Pulmonary artery endothelial cell (primary cell): ENCODE data around the gene CENPB. TPM values are rescaled to one million over a fixed set of nuclear protein-coding genes. Genes with fewer than 3 reads are reported as not detected.

Experiments
- DNase-seq: peaks from one replicate; pipeline ENCODE4 v3.0.0-alpha.2; 2011; ENCODE audit warnings: low read depth, low spot score
- total RNA-seq: library from RNA; depleted of rRNA; stranded (reverse); fragments of >200 nt; gene quantifications from 2 replicates; pipeline ENCODE4 v1.2.3, GENCODE V29; 2014

Gene CENPB
- total RNA-seq, 1 donor from 2014 or later, result 99.0 TPM

DNA sequence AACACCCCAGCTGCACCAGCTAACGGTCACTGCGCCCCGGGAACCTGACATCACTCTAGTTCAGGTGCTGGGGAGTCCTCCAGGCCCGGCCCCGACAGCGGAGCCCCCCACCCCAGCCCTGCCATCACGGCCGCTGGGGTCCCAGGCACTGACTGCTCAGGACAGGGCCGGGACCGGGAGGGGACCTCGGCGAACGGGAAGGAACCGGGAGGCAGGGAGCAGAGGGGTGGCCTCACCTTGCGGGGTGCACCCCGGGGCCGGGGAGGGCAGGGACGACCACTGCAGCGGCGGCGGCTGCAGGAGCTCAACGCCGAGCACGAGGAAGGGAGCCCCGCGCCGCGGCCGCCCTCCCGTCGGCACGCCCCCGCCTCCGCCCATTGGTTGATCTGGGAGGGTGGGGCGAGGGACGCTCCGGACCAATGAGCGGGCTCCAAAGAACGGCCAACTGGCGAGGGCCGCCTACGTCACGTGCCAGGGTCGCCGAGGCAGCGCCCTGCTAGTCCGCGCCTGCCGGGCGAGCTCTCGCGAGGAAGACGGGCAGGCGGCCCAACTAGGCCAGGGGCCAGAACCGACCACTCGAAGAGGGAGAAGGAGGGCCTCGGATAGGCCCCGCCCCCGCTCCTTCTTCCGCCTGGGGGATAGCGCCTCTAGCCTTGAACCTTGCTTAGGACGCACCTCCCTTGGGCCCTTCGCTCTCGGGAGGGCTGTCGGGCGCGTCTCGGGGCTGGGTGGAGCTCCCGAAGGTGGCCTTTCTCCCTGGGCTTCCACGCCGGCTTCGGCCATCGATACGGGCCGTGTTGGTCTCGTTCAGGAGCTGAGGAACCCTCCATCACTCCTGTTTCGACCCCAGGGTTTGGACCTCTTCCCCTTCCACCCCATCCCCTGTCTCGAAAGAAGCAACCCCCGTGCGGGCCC is 18.9 kb downstream of the CENPB start, which contains the start of gene ADISSP:
TSS of gene ADISSP (minus strand) at position 327 of the 915 bp plus-strand sequence. CDS start 7,653 bp downstream, outside the sequence.
- DNase-seq, result peak; percentile 94

DNA sequence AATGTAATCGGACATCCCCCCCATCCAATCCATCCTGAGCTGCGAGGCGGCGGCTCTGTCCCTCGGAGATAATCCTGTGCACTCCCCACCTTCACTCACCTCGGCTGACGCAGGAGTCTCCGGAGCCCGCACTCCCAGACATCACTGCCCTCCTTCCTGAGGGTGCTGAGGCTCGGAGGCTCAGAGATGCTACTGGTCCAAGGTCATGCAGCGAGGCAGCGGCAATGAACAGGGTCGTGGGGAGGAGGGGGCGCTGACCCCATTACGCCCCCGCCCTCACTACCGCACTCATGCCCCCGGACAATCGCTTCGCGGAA is 19.5 kb downstream of the CENPB start:
- DNase-seq, result no peak

DNA sequence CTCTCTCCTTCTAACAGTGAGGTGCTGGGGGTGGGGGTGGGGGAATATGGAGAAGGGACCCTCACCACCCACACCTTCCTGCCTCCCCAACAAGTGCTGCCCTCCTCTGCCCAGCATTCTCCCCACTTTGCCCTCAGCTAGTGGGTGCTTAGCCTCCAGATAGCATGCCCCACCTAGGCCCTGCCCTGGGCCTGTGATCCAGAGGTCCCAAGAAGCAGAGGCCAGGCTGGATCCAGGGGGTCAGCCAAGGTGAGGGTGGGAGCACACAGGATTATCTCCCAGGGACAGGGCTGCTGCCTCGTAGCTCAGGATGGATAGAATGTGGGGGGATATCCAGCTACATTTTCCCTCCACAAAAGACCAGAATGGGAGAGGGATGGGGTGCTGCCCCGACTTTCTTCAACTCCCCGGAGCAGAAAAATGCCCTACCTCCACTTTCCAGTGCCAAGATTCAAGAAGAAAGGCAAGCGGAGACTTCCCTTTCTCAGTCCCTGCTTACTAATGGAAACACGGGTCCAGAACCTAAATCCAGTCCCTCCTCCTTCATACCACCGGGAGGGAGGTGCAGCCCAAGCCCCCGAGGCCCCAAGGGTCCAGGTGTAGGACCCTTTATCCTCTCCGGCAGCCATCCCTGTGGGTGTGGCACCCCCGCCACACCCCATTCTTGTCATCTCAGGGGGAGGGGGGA is 20.0 kb downstream of the CENPB start:
- DNase-seq, result no peak

DNA sequence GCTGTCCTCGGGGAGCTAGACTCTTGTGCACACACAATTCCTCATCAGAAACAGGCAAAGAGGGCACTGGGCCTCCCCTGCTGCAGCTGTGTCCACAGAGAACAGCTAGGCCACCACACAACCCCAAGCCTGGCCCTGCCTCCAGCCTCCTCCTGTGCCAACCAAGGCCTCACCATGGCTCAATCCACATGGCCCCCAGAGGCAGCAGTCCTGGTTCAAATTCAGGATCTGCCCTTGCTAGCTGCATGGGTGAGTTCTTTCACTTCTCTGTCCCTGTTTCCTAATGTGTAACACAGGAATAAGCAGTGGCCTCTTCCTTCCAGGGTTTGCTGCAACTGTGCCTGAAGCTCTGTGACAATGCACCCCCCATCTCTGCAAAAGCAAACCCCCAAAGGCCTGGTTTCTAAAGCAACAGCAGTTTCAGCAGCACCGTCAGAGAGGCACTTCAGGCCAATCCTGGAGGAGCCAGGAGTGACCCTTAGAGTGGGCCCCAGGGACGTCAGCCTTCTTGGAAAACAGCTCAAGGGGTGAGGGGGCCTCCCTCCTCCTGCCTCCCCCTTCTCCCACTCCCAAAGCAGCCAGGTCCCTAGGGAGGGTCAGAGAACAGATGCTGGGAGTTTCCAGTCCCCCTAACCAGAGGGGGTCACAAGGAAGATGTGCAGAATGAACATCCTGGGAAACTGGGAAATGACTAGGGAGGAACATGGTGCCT is 21.2 kb downstream of the CENPB start:
- DNase-seq, result no peak

DNA sequence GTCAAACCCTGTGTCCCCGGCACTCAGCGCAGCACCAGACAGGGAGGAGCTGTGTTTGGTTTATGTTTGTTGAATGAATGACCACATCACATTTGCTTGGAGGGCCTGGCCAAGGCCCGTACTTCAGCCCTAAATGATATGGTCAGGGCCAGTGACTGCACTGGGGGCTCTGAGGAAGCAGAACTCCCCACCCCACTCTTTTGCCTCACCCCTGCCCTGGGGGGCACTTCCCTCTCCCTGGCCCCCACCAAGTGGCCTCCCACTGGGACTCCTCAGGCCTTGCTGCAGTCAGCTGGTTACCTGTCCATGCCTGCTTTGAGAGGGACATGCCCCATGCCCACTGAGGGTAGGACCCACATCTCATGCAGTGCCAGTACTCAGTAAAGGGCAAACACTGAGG is 21.9 kb downstream of the CENPB start:
- DNase-seq, result no peak

DNA sequence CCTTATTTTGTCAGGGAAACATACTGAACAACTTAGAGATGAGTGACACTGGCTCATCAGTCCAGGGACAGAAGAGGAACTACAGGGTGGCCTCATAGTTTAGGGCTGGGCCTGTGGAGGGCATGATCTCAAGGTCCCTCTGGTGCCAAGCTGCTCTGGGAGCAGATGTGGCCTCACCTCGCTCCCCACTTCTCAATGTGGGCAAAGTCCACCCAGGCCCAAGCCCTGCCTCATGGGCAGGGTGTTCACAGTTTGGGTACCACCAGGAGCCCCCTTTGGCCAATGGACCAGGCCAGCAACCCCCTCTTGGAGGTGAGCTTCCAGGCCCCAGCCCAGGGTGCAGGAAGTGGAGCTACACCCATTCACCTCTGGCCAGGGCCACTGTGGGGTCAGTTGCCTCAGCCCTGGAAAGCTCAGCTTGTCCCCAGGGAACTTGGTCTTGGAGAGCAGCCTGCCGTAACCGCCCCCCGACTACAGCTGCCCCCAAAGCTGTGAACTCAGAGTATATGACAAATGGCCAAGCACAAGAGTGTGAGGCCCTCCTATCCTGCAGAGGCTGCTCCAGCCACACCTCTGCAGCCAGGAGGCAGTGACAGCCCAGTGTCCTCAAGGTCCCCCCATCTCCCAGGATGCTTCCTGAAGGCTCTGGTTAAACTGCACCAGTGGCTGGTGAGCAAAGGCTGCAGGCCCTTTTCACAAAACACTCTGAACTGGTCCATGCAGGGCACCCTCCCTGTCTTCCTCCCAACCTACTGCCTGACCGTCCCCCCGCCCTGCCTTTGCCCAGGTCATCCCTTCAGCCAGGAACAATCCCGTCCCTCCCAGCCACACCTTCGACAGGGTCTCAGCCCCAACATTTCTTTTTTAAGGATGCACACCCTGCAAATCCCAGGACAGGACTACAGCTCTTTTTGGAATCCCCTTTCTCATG is 22.6 kb downstream of the CENPB start:
- DNase-seq, result no peak

DNA sequence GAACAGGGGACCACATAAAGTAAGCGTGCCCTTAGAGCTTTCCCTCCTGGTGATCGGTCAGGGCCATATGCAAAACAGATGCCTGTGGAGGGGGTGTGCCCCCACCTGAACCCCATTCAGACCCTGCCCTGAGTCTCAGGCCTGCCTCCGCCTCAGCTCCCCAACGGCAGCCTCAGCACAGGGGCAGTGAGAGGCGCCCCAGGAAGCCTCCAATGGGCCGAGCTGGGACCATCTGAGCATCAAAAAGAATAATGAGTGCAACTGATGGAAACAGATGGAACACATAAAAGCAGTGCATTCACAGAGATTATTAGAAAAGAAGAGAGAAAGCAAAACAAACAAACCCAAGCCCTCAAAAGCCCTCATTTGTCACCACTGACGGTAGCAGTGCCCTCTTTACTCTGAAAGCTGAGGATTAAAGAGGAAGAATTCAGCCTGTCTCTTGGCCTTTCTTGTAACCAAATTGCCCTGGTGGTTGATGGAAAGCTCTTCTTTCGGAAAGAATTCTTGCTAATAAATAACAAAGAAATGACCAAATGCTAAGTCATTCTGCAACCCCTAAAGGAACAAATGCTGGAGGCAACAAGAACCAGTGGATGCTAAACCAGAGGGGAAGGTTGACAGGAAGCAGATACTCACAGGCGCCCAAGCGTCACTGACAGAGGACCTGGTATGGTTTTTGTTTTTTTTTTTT is 25.7 kb downstream of the CENPB start:
- DNase-seq, result no peak

DNA sequence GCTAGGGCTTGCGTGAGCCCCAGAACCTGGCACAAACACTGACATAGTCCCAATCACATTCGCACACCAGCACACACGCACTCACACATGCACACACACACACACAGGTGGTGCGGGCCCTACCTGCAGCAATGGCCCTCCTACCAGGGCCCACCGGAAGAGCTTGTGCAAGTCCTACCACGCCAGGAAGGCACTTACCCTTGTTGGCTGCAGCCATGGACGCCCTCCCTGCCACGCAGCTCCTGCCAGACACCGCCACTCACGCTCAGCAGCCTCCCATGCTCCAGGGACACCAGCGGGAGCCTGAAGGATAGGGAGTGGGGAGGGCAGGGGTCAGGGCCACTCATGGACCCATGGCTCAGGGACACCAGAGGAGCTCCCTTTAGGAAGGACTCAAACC is 26.7 kb downstream of the CENPB start:
- DNase-seq, result no peak

DNA sequence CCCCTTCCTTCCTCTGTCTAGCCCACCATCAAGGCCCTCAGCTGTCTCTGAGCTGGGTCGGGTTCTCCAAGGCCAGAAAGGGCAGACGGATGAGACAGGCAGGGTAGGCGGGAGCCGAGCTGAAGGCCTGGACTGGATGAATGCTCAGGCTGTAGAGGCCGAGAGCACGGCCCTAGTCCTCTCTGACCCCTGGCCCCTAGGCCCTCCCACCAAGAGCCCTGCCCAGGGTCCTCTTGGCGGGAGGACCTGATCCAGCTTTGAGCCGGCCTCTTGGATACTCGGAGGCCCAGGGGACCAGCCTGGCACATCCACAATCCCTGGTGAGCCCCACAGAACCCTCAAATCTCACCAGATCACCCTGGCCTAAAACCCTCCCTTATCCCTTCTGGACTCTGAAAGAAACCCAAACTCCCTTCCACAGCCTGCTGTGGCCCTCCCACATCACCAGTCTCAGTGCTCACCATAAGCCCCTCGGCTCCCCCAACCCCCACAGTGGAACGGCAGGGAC is 27.2 kb downstream of the CENPB start:
- no peak for DNase-seq

DNA sequence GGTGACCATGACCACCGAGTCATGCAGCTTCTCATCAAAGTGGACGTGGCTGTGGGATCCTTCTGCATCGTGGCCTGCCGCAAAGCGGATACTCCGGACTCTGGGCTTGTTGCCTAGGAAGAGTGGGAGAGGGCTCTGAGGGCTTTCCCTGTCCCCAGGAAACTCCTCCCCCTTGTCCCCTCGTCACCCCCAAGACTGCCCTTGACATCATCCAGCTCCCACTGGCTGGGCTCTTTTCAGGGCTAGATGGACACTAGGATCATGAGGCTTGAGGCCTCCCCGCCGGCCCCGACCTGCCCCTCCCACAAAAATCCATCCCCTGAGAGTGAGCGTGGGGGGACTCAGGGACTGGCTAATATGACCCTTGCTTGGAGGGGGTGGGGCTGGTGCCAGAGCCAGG is 28.0 kb downstream of the CENPB start:
- DNase-seq, result no peak

DNA sequence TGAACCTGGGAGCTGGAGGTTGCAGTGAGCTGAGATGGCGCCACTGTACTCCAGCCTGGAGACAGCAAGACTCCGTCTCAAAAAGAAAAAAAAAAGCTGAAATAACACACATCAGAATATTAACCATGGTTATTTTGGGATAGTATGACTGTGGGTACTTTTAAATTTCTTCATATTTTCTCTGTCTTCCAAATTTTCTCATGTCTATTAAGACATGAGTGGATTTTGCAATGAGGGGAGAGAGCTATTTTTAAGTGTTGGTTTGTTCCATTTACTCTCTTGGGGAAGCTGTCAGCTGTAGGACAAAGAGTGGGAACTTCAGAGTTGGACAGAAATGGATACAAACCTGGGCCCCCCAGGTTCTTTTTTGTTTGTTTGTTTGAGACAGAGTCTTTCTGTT is 29.3 kb downstream of the CENPB start:
- DNase-seq, result no peak

DNA sequence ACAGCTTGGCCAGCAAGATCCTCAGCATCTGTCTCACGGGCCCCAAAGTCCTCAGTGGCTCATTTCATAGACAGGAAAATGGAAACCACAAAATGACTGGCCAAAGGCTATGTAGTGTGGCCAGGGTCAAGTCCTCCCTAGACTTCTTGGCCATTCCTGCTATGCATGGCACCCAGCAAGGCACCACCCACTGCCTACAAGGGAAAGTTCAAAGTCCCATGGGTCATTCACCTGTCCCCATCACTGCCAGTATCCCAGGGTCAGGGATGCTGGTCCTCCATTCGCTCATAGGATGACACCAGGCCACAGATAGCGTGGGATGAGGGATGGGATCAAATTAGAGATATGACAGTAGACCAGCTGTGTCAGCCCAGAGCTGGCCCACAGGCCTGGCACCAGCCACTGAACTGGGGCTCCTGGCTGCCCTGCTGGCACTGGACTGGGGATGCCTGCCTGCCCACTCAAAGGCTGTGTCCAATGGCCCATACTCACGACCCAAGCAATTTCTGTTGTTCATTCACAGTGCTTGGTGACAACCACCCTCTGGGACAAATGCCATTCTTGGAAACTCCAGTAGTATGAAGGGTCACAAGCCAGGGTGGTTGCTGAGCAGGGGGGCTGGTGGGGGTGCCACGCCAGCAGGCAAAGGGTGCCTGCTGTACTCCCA is 30.6 kb downstream of the CENPB start:
- no peak for DNase-seq

DNA sequence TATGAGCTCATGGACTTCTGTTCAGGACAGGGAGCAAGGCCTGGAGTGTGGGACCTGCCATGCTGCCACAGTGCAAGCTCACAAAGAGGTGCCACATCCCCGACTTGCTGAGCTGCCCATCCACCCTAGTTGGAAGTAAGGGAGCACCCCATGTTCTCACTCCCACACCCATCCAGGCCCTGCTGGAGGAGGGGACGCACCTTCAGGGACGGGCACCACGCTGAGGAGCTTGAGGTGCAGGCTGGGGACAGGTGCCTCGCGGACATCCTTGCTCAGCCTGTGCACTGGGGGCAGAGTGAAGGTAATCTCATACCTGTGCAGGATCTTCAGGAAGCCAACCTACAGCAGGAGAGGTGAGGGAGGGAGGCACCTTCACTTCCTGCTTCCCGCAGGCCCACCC is 31.3 kb downstream of the CENPB start:
- DNase-seq, result no peak

DNA sequence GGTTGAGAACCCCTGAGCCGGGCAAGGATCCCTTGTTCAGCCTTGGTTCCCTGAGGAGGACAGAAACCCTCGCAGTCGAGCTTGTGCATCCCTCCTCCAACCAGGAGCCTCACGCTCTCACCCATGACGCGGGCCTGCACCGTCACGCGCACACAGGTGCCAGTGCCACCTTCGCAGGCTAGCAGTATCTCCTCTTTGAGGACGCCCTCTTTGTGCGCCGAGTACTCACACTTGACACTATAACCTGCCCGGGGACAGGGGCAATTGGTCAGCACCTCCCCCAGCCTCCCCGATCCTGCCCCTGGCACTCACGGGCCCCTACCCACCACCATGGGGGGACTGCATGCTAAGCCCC is 32.3 kb downstream of the CENPB start:
- DNase-seq, result no peak

DNA sequence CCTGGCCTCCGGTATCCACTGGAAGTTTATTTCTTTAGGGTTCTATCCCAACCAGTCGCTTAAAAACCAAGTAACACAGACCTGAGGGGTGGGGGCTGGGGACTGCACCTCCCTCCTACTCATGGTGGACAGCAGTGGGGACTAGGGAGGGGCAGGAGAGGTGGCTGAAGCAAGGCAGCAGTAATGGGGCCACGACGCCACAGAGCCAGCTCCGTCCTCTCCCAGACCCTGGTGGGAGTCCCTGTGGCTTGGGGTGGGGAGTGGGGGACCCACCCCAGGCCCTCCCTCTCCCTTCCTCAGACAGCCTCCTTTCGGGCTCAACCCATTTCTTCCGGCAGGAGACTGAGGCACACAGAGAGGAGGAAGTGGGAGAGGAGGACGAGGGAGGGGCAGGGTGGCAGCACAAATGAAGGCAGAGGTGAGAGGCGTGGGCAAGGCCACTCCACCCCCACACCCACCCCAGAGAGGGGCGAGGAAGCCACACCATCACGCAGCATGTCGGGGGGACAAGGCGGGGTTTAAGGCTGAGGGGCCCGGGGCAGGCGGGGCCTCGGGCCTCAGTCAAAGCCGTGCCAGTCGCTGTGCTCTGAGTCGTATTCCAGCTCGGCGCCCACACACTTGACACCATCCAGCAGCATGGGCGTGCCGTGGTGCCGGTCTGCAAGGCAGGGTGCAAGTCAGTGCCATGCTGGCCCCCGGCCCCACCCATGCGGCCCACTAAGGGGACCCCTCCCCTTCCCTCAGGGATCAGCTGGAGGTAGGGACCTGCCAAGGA is 32.9 kb downstream of the CENPB start:
- DNase-seq, result no peak

DNA sequence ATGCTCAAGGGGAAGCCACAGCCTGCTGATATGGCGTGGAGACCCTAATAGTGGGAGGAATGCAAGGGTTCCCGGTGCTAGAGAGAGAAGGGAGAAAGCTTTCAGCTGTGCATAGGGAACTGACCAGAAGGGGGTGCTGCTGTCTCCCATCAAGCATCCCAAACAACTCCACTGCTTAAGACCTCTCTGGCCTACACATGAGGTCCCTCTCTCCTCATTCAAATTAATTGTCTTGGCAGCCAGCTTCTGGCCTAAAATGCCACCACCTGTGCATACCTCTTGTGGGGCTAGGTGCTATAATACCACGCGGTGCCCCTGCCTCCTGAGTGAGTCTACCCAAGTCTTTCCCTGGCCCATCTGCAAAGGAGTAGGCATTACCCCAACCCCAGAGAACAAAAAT is 33.4 kb downstream of the CENPB start:
- peak; percentile 30 for DNase-seq

DNA sequence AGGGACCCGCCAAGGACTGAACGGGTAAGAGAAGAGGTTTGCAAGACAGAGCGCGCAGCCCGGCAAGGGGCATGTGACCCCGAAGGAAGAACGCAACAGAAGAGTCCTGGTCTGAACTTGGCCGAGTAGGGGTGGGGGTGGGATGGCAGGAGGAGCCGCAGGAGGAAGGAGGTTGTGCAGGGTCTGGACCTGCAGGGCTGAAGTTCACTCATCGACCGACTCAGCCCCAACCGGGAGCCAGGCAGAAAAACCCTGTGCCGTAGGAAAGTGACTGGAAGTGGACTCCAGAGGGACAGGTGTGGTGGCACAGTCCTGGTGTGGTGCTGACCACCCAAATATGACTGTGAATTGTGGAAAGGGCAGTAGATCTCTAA is 34.2 kb downstream of the CENPB start:
- no peak for DNase-seq

DNA sequence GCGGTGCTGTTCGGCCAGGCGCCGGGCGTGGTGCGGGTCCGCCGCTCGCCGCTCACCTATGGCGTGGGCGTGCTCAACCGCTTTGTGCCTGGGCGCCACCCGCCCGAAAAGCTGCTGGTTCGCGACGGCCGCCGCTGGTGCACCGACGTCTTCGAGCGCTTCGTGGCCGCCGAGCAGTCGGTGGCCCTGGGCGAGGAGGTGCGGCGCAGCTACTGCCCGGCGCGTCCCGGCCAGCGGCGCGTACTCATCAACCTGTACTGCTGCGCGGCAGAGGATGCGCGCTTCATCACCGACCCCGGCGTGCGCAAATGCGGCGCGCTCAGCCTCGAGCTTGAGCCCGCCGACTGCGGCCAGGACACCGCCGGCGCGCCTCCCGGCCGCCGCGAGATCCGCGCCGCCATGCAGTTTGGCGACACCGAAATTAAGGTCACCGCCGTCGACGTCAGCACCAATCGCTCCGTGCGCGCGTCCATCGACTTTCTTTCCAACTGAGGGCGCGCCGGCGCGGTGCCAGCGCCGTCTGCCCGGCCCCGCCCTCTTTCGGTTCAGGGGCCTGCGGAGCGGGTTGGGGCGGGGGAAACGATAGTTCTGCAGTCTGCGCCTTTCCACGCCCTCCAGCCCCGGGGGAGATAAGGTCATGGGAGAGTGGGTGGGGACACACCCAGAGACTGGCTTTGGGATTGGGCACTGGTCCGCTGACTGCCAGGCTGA is 34.7 kb downstream of the CENPB start:
- DNase-seq, result no peak

DNA sequence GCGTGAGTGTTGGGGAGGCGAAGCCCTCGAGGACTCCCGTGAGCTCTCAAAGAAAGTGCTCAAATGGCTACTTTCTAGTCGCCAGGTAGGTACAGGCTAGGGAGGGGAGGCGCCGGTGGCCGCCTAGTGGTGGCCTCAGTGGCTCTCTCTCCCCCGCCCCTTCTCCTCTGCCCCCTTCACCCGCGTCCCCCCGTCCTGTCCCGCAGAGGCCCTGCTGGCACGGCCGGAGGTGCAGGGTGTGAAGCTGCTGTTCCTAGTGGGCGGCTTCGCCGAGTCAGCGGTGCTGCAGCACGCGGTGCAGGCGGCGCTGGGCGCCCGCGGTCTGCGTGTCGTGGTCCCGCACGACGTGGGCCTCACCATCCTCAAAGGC is 35.2 kb downstream of the CENPB start:
- no peak for DNase-seq
